Naive thymus-derived CD4-positive, alpha-beta T cell (primary cell): ENCODE data around the gene RAB44. TPM values are rescaled to one million over a fixed set of nuclear protein-coding genes. Genes with fewer than 3 reads are reported as not detected.

Experiments used
- ATAC-seq: fragments of 150-1000 bp; cut with Tn5 transposase; 2 replicates; pipeline ENCODE4 v1.10.0; 2021; ENCODE audit warnings: mild to moderate bottlenecking, moderate library complexity
- CTCF ChIA-PET: fragments of 350-600 bp; sonication (Branson Sonifier 250); formaldehyde crosslinking; loops from one replicate; lab custom pipeline; 2021; ENCODE audit warnings: antibody characterized with exemption; lab: Charles Lee
- POLR2A ChIA-PET: fragments of 350-600 bp; sonication (Branson Sonifier 250); formaldehyde crosslinking; loops from one replicate; lab custom pipeline; 2021; ENCODE audit warnings: antibody characterized with exemption, inconsistent platforms; lab: Charles Lee
- DNase-seq, 9 donors: peaks; one replicate each; pipeline versions ENCODE4 v3.0.0 to v3.0.0-alpha.2; 2020 to 2022; ENCODE audit warnings: mixed read lengths in 1 of 9
- H3K27ac ChIP-seq: one replicate; pipeline ENCODE4 v1.7.0; 2013; ENCODE audit warnings: mild to moderate bottlenecking, low read depth, low read length, moderate library complexity
- H3K27me3 ChIP-seq, 2 donors: one replicate each; pipeline ENCODE4 v1.7.0; 2013; ENCODE audit warnings: low read length in 2 of 2, mild to moderate bottlenecking in 2 of 2, moderate library complexity in 2 of 2; ENCODE audit not compliant: control insufficient read depth in 2 of 2, insufficient read depth in 2 of 2
- H3K36me3 ChIP-seq, 3 experiments: 1 replicate in 2 of 3; 2 replicates in 1 of 3; pipeline ENCODE4 v1.7.0; 2013; ENCODE audit warnings: low read length in 3 of 3, mild to moderate bottlenecking in 3 of 3, moderate library complexity in 1 of 3; ENCODE audit not compliant: insufficient read depth in 3 of 3, control insufficient read depth in 2 of 3
- H3K4me1 ChIP-seq, 2 donors: one replicate each; pipeline ENCODE4 v1.7.0; 2013; ENCODE audit warnings: low read length in 2 of 2, mild to moderate bottlenecking in 2 of 2, moderate library complexity in 1 of 2; ENCODE audit not compliant: control insufficient read depth in 2 of 2, insufficient read depth in 2 of 2
- H3K4me3 ChIP-seq: 2 replicates; pipeline ENCODE4 v1.7.0; 2013; ENCODE audit warnings: mild to moderate bottlenecking, low read length
- H3K9me3 ChIP-seq, 3 experiments: 1 replicate in 2 of 3; 2 replicates in 1 of 3; pipeline ENCODE4 v1.7.0; 2013; ENCODE audit warnings: low read length in 3 of 3; ENCODE audit not compliant: control insufficient read depth in 2 of 3
- H3K27ac Mint-ChIP-seq, 9 donors: one replicate each; pipeline ENCODE4 v1.8.0; 2020 to 2022; ENCODE audit warnings: mixed read lengths in 9 of 9, mild to moderate bottlenecking in 8 of 9, moderate library complexity in 5 of 9, inconsistent platforms in 2 of 9
- H3K27me3 Mint-ChIP-seq, 5 donors: one replicate each; pipeline ENCODE4 v1.8.0; 2021 to 2022; ENCODE audit warnings: mixed read lengths in 5 of 5, mild to moderate bottlenecking in 1 of 5
- H3K36me3 Mint-ChIP-seq, 5 donors: one replicate each; pipeline ENCODE4 v1.8.0; 2020 to 2022; ENCODE audit warnings: mixed read lengths in 5 of 5, mild to moderate bottlenecking in 3 of 5, inconsistent platforms in 1 of 5
- H3K4me1 Mint-ChIP-seq, 7 donors: one replicate each; pipeline ENCODE4 v1.8.0; 2020 to 2022; ENCODE audit warnings: mixed read lengths in 7 of 7, mild to moderate bottlenecking in 3 of 7, inconsistent platforms in 1 of 7
- H3K4me3 Mint-ChIP-seq, 10 donors: one replicate each; pipeline ENCODE4 v1.8.0; 2020 to 2022; ENCODE audit warnings: mild to moderate bottlenecking in 10 of 10, mixed read lengths in 10 of 10, moderate library complexity in 6 of 10, inconsistent platforms in 2 of 10
- H3K9me3 Mint-ChIP-seq, 11 donors: one replicate each; pipeline ENCODE4 v1.8.0; 2020 to 2022; ENCODE audit warnings: mixed read lengths in 11 of 11, mild to moderate bottlenecking in 4 of 11, inconsistent platforms in 1 of 11, moderate library complexity in 1 of 11
- intact Hi-C, 2 donors: fragments of 100-400 bp; cut with micrococcal nuclease; formaldehyde crosslinking; loops; one replicate each; pipeline ENCODE4 v1.15.1; 2023
- polyA plus RNA-seq, 2 donors: library from polyadenylated mRNA; unstranded; fragments of 300-500 nt; fragmentation: Illumina TruSeq; gene quantifications; one replicate each; pipeline ENCODE4 v1.2.3, GENCODE V29; 2021
- total RNA-seq, 6 experiments: library from RNA in 5 of 6; stranded (reverse) in 5 of 6; gene quantifications; 1 replicate in 5 of 6; 2 replicates in 1 of 6; pipeline ENCODE4 v1.2.3 and lab custom pipeline; 2021 to 2026

The RAB44 gene
- total and polyA plus RNA-seq, 7 experiments from 2014 or later = 0.07 to 10.1 (median 1.8) TPM; not detected in 4

GRCh38 chr6:36688739-36689075 is 8.9 kb upstream of the RAB44 start:
- no peak overlapping the region for H3K27ac Mint-ChIP-seq
- no peaks in the 10 kb centered on the region for H3K9me3 Mint-ChIP-seq

GRCh38 chr6:36691011-36691410 is 6.6 kb upstream of the RAB44 start:
- H3K4me1 Mint-ChIP-seq = peaks cover 0 to 52% (median 9%) of the 10 kb centered on the region in 7 donors
- H3K27me3 Mint-ChIP-seq = no peaks in the 10 kb centered on the region
- Histone ChIP-seq H3K27me3 (no peaks in the 10 kb centered on the region), H3K36me3 (no peaks in the 10 kb centered on the region), H3K4me1 (peaks cover 0 to 10% of the 10 kb centered on the region in 2 donors), H3K4me3 (no peak overlapping the region), H3K9me3 (no peaks in the 10 kb centered on the region), H3K27ac (no peak overlapping the region)
- intact Hi-C loops = no loop called here
- H3K27ac Mint-ChIP-seq = peak overlapping the region in 1 of 9 donors; percentile 84
- POLR2A ChIA-PET = no interaction called here
- CTCF ChIA-PET = no interaction called here
- no peaks in the 10 kb centered on the region for H3K9me3 Mint-ChIP-seq
- H3K36me3 Mint-ChIP-seq = peaks cover 0 to 11% (median 0%) of the 10 kb centered on the region in 5 donors
- no peak for ATAC-seq
- no peak for DNase-seq
- H3K4me3 Mint-ChIP-seq = no peak overlapping the region

More at GRCh38 chr6:36688739-36689075, 8.9 kb upstream of the RAB44 start:
- Mint-ChIP-seq H3K4me3 (no peak overlapping the region), H3K4me1 (peaks cover 0 to 52% (median 9%) of the 10 kb centered on the region in 7 donors), H3K27me3 (no peaks in the 10 kb centered on the region), H3K36me3 (peaks cover 0 to 25% (median 0%) of the 10 kb centered on the region in 5 donors)
- Histone ChIP-seq H3K9me3 (no peaks in the 10 kb centered on the region), H3K36me3 (no peaks in the 10 kb centered on the region), H3K27me3 (no peaks in the 10 kb centered on the region), H3K4me3 (no peak overlapping the region), H3K4me1 (peaks cover 0 to 10% of the 10 kb centered on the region in 2 donors), H3K27ac (no peak overlapping the region)
- no peak for DNase-seq
- ATAC-seq = no peak
- intact Hi-C loops = no loop called here
- ChIA-PET CTCF (no interaction called here), POLR2A (no interaction called here)

GRCh38 chr6:36691612-36692011 is 6.0 kb upstream of the RAB44 start:
- Mint-ChIP-seq H3K9me3 (no peaks in the 10 kb centered on the region), H3K36me3 (peaks cover 0 to 7% (median 0%) of the 10 kb centered on the region in 5 donors), H3K27ac (peak overlapping the region in 2 of 9 donors; percentile 37 to 84), H3K4me1 (peaks cover 0 to 57% (median 9%) of the 10 kb centered on the region in 7 donors), H3K4me3 (peak overlapping the region in 1 of 10 donors; percentile 72), H3K27me3 (no peaks in the 10 kb centered on the region)
- no peak for ATAC-seq
- no peaks in the 10 kb centered on the region for H3K36me3 ChIP-seq
- ChIA-PET CTCF (no interaction called here), POLR2A (no interaction called here)
- H3K27me3 ChIP-seq = no peaks in the 10 kb centered on the region
- H3K9me3 ChIP-seq = no peaks in the 10 kb centered on the region
- no peak overlapping the region for H3K4me3 ChIP-seq
- H3K4me1 ChIP-seq = peaks cover 0 to 10% of the 10 kb centered on the region in 2 donors
- H3K27ac ChIP-seq = no peak overlapping the region
- intact Hi-C loops = loop anchor here in 1 of 2 donors (1.0 kb wide), 1 partner anchor 11 kb away; no protein-coding TSS in a partner anchor
- no peak for DNase-seq

GRCh38 chr6:36692220-36692619 is 5.4 kb upstream of the RAB44 start:
- ATAC-seq (peak; percentile 91), DNase-seq (no peak)
- intact Hi-C loops = loop anchor here in 1 of 2 donors (1.0 kb wide), 1 partner anchor 12 kb away; no protein-coding TSS in a partner anchor
- Histone ChIP-seq H3K36me3 (no peaks in the 10 kb centered on the region), H3K4me1 (peaks cover 0 to 10% of the 10 kb centered on the region in 2 donors), H3K27me3 (no peaks in the 10 kb centered on the region), H3K4me3 (no peak overlapping the region), H3K9me3 (no peaks in the 10 kb centered on the region), H3K27ac (no peak overlapping the region)
- H3K4me3 Mint-ChIP-seq = peak overlapping the region in 1 of 10 donors; percentile 72
- ChIA-PET POLR2A (no interaction called here), CTCF (interaction anchor here (0.6 kb wide), 1 partner anchor 771 kb away, joined by 3 read pairs; no protein-coding TSS in a partner anchor)
- peaks cover 0 to 63% (median 9%) of the 10 kb centered on the region in 7 donors for H3K4me1 Mint-ChIP-seq
- H3K36me3 Mint-ChIP-seq = peaks cover 0 to 2% (median 0%) of the 10 kb centered on the region in 5 donors
- H3K27ac Mint-ChIP-seq = peak overlapping the region in 1 of 9 donors; percentile 84
- H3K27me3 Mint-ChIP-seq = no peaks in the 10 kb centered on the region
- no peaks in the 10 kb centered on the region for H3K9me3 Mint-ChIP-seq

GRCh38 chr6:36692861-36693702 is 4.5 kb upstream of the RAB44 start:
- no peak overlapping the region for H3K27ac ChIP-seq
- H3K27me3 Mint-ChIP-seq = no peaks in the 10 kb centered on the region
- no peaks in the 10 kb centered on the region for H3K9me3 Mint-ChIP-seq
- H3K27me3 ChIP-seq = no peaks in the 10 kb centered on the region
- CTCF ChIA-PET = no interaction called here
- peak overlapping the region in 1 of 9 donors; percentile 84 for H3K27ac Mint-ChIP-seq
- POLR2A ChIA-PET = no interaction called here
- intact Hi-C loops = loop anchor here in 1 of 2 donors (1.0 kb wide), 1 partner anchor 13 kb away; no protein-coding TSS in a partner anchor
- H3K4me1 Mint-ChIP-seq = peaks cover 0 to 69% (median 9%) of the 10 kb centered on the region in 7 donors
- ATAC-seq (no peak), DNase-seq (no peak)
- no peaks in the 10 kb centered on the region for H3K36me3 ChIP-seq
- peaks cover 0 to 10% of the 10 kb centered on the region in 2 donors for H3K4me1 ChIP-seq
- H3K9me3 ChIP-seq = no peaks in the 10 kb centered on the region
- no peaks in the 10 kb centered on the region for H3K36me3 Mint-ChIP-seq
- peak overlapping the region in 1 of 10 donors; percentile 72 for H3K4me3 Mint-ChIP-seq
- H3K4me3 ChIP-seq = no peak overlapping the region

GRCh38 chr6:36694616-36695015 is 3.0 kb upstream of the RAB44 start:
- Mint-ChIP-seq H3K4me1 (peaks cover 0 to 65% (median 9%) of the 10 kb centered on the region in 7 donors), H3K4me3 (no peak overlapping the region), H3K27ac (no peak overlapping the region), H3K36me3 (no peaks in the 10 kb centered on the region), H3K27me3 (peaks cover 0 to 6% (median 0%) of the 10 kb centered on the region in 5 donors), H3K9me3 (no peaks in the 10 kb centered on the region)
- DNase-seq = no peak
- ATAC-seq = no peak
- ChIA-PET CTCF (no interaction called here), POLR2A (no interaction called here)
- no peaks in the 10 kb centered on the region for H3K27me3 ChIP-seq
- H3K27ac ChIP-seq = no peak overlapping the region
- H3K4me3 ChIP-seq = no peak overlapping the region
- H3K9me3 ChIP-seq = no peaks in the 10 kb centered on the region
- H3K36me3 ChIP-seq = no peaks in the 10 kb centered on the region
- H3K4me1 ChIP-seq = peaks cover 0 to 10% of the 10 kb centered on the region in 2 donors
- intact Hi-C loops = no loop called here
